H9 (cell line): ENCODE data around the gene ALOX5AP. TPM values are rescaled to one million over a fixed set of nuclear protein-coding genes. Genes with fewer than 3 reads are reported as not detected.

ENCODE experiments used
- DNase-seq: peaks from one replicate; pipeline ENCODE4 v3.0.0-alpha.2; 2017
- H2AFZ ChIP-seq: one replicate; pipeline ENCODE4 v1.6.1; 2013; ENCODE audit warnings: mild to moderate bottlenecking, low read length, control low read depth, moderate library complexity
- H2AK5ac ChIP-seq: 2 replicates; pipeline ENCODE4 v1.6.1; 2013; ENCODE audit warnings: low read length, control low read depth, mixed read lengths; ENCODE audit not compliant: insufficient read length
- H2BK120ac ChIP-seq: one replicate; pipeline ENCODE4 v1.6.1; 2013; ENCODE audit warnings: low read depth, mild to moderate bottlenecking, low read length, control low read depth, inconsistent platforms; ENCODE audit not compliant: poor library complexity, severe bottlenecking
- H2BK12ac ChIP-seq: 2 replicates; pipeline ENCODE4 v1.6.1; 2013; ENCODE audit warnings: low read length, control low read depth, mixed read lengths, low read depth; ENCODE audit not compliant: insufficient read length
- H2BK15ac ChIP-seq: 2 replicates; pipeline ENCODE4 v1.6.1; 2013; ENCODE audit warnings: low read depth, low read length, control low read depth
- H2BK20ac ChIP-seq: one replicate; pipeline ENCODE4 v1.6.1; 2013; ENCODE audit warnings: low read depth, mild to moderate bottlenecking, low read length, control low read depth, inconsistent platforms; ENCODE audit not compliant: poor library complexity, severe bottlenecking
- H2BK5ac ChIP-seq: 2 replicates; pipeline ENCODE4 v1.6.1; 2013; ENCODE audit warnings: low read length, control low read depth, mixed read lengths; ENCODE audit not compliant: insufficient read length
- H3K14ac ChIP-seq: 2 replicates; pipeline ENCODE4 v1.6.1; 2013; ENCODE audit warnings: low read length, control low read depth; ENCODE audit not compliant: insufficient read depth
- H3K18ac ChIP-seq: 2 replicates; pipeline ENCODE4 v1.6.1; 2013; ENCODE audit warnings: low read depth, mild to moderate bottlenecking, mixed read lengths, low read length, control low read depth; ENCODE audit not compliant: insufficient read length
- H3K23ac ChIP-seq: 2 replicates; pipeline ENCODE4 v1.6.1; 2013; ENCODE audit warnings: low read length, control low read depth, mixed read lengths, low read depth; ENCODE audit not compliant: insufficient read length
- H3K23me2 ChIP-seq: 2 replicates; pipeline ENCODE4 v1.6.1; 2013; ENCODE audit warnings: low read depth, mild to moderate bottlenecking, mixed read lengths, low read length, control low read depth; ENCODE audit not compliant: insufficient read length, poor library complexity, severe bottlenecking
- H3K27ac ChIP-seq: 2 replicates; pipeline ENCODE4 v1.5.1; 2013; ENCODE audit warnings: low read length, control low read depth, mixed read lengths, low read depth; ENCODE audit not compliant: insufficient read length
- H3K27me3 ChIP-seq: 2 replicates; pipeline ENCODE4 v1.6.1; 2013; ENCODE audit warnings: low read length, control low read depth, inconsistent platforms; ENCODE audit not compliant: insufficient read depth
- H3K4ac ChIP-seq: 2 replicates; pipeline ENCODE4 v1.6.1; 2013; ENCODE audit warnings: low read depth, mild to moderate bottlenecking, control low read depth, inconsistent platforms, low read length, moderate library complexity
- H3K4me1 ChIP-seq: 2 replicates; pipeline ENCODE4 v1.6.1; 2013; ENCODE audit warnings: low read length, control low read depth, inconsistent platforms; ENCODE audit not compliant: insufficient read depth
- H3K4me2 ChIP-seq: 2 replicates; pipeline ENCODE4 v1.6.1; 2013; ENCODE audit warnings: low read length, control low read depth, mixed read lengths; ENCODE audit not compliant: insufficient read length, insufficient read depth
- H3K56ac ChIP-seq: 2 replicates; pipeline ENCODE4 v1.6.1; 2013; ENCODE audit warnings: low read depth, mild to moderate bottlenecking, mixed read lengths, low read length, control low read depth; ENCODE audit not compliant: insufficient read length
- H3K79me1 ChIP-seq: 2 replicates; pipeline ENCODE4 v1.6.1; 2013; ENCODE audit warnings: low read depth, mild to moderate bottlenecking, moderate library complexity, low read length, control low read depth, inconsistent platforms; ENCODE audit not compliant: insufficient read depth, poor library complexity, severe bottlenecking
- H3K79me2 ChIP-seq: 2 replicates; pipeline ENCODE4 v1.6.1; 2013; ENCODE audit warnings: low read length, control low read depth, inconsistent platforms; ENCODE audit not compliant: insufficient read depth
- H3K9ac ChIP-seq: 2 replicates; pipeline ENCODE4 v1.6.1; 2013; ENCODE audit warnings: low read length, control low read depth, mixed read lengths; ENCODE audit not compliant: insufficient read length; ENCODE audit errors: extremely low read depth
- H3K9me3 ChIP-seq: one replicate; pipeline ENCODE4 v1.6.1; 2013; ENCODE audit warnings: low read depth, low read length, inconsistent platforms; ENCODE audit not compliant: control insufficient read depth
- H3T11ph ChIP-seq: one replicate; pipeline ENCODE4 v1.6.1; 2013; ENCODE audit warnings: mild to moderate bottlenecking, low read length, control low read depth, inconsistent platforms
- H4K20me1 ChIP-seq: one replicate; pipeline ENCODE4 v1.6.1; 2013; ENCODE audit not compliant: control insufficient read depth, insufficient read length, insufficient read depth
- H4K5ac ChIP-seq: 2 replicates; pipeline ENCODE4 v1.6.1; 2013; ENCODE audit warnings: low read depth, mild to moderate bottlenecking, mixed read lengths, low read length, control low read depth; ENCODE audit not compliant: insufficient read length
- H4K8ac ChIP-seq: replicated peaks from 2 replicates; pipeline ENCODE4 v1.6.1; 2013; ENCODE audit warnings: low read length, control low read depth, mixed read lengths, low read depth; ENCODE audit not compliant: insufficient read length
- H4K91ac ChIP-seq: 2 replicates; pipeline ENCODE4 v1.6.1; 2013; ENCODE audit warnings: low read depth, mild to moderate bottlenecking, moderate library complexity, mixed read lengths, low read length, control low read depth; ENCODE audit not compliant: insufficient read length
- H3K27ac Mint-ChIP-seq, 3 experiments: 2 replicates in 2 of 3; 3 replicates in 1 of 3; pipeline ENCODE4 v1.8.0; 2020 to 2021; ENCODE audit warnings: mixed read lengths in 3 of 3, mild to moderate bottlenecking in 1 of 3, moderate library complexity in 1 of 3
- H3K27me3 Mint-ChIP-seq: 2 replicates; pipeline ENCODE4 v1.8.0; 2021; ENCODE audit warnings: low read depth, mild to moderate bottlenecking, moderate library complexity, mixed read lengths
- H3K36me3 Mint-ChIP-seq, 3 experiments: 2 replicates in 2 of 3; 3 replicates in 1 of 3; pipeline ENCODE4 v1.8.0; 2020 to 2021; ENCODE audit warnings: low read depth in 3 of 3, mixed read lengths in 3 of 3; ENCODE audit not compliant: insufficient read depth in 1 of 3
- H3K4me1 Mint-ChIP-seq, 2 experiments: 2 replicates each; pipeline ENCODE4 v1.8.0; 2020; ENCODE audit warnings: mixed read lengths in 2 of 2
- H3K4me3 Mint-ChIP-seq, 2 experiments: 2 replicates in 1 of 2; 3 replicates in 1 of 2; pipeline ENCODE4 v1.8.0; 2020 to 2021; ENCODE audit warnings: mild to moderate bottlenecking in 2 of 2, mixed read lengths in 2 of 2, moderate library complexity in 1 of 2
- H3K9me3 Mint-ChIP-seq, 2 experiments: 2 replicates in 1 of 2; 3 replicates in 1 of 2; pipeline ENCODE4 v1.8.0; 2020; ENCODE audit warnings: mild to moderate bottlenecking in 2 of 2, mixed read lengths in 2 of 2, moderate library complexity in 1 of 2
- WGBS: extraction: QIAGEN DNeasy Blood & Tissue Kit; methylation state at CpG from one replicate; pipeline ENCODE4 v1.1.7; 2013; ENCODE audit warnings: missing lambda C conversion rate, low lambda C conversion rate, mixed read lengths; ENCODE audit not compliant: insufficient read length; ENCODE audit errors: extremely low coverage; 5-methylcytosine and 5-hydroxymethylcytosine counted together
- total RNA-seq: library from RNA; stranded (reverse); gene quantifications from 2 replicates; pipeline ENCODE4 v1.2.1, GENCODE V29; 2021
- TF ChIP-seq, protein P1 (sequence below): fragments of 200-600 bp; sonication (generic); conservative IDR thresholded peaks from 3 replicates; pipeline ENCODE4 v1.8.0; 2021; ENCODE audit warnings: antibody characterized with exemption, mild to moderate bottlenecking

ALOX5AP gene
- total RNA-seq, 1 experiment from 2014 or later, result not detected

DNA sequence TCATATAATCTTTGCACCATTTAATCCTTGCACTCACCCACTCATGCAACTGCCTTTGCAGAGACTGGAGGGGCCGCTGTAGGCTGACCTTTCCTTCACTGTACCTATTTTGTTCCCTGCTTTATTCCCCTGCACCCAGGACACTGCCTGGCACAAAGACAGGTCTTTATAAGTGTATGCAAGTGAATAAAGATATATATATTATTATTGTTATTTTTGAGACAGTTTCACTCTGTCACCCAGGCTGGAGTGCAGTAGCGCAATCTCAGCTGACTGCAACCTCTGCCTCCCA is 3.8 kb downstream of the ALOX5AP start:
- Mint-ChIP-seq H3K27me3 (no peaks in the 10 kb centered on the region; the same call in 1 of the 2 replicates), H3K9me3 (no peaks in the 10 kb centered on the region), H3K4me1 (peaks cover 14 to 23% of the 10 kb centered on the region in 2 experiments), H3K36me3 (no peaks in the 10 kb centered on the region), H3K27ac (no peak overlapping the region), H3K4me3 (no peak overlapping the region)
- H2AK5ac ChIP-seq, result no peak overlapping the region
- no peak overlapping the region for H4K5ac ChIP-seq
- no peak overlapping the region for H4K91ac ChIP-seq
- no peak for DNase-seq
- H3K4ac ChIP-seq, result no peak overlapping the region
- no CpG with 5 or more reads among the region's 2 CpGs for WGBS
- H3K18ac ChIP-seq, result no peak overlapping the region
- no peak overlapping the region for H2BK20ac ChIP-seq
- H2AFZ ChIP-seq, result no peak overlapping the region
- H3K23me2 ChIP-seq, result no peaks in the 10 kb centered on the region
- H3K79me2 ChIP-seq, result no peaks in the 10 kb centered on the region
- no peak overlapping the region for H2BK5ac ChIP-seq
- no peak overlapping the region for H2BK120ac ChIP-seq
- no peak overlapping the region for H3K14ac ChIP-seq
- H3K27me3 ChIP-seq, result no peaks in the 10 kb centered on the region
- H2BK15ac ChIP-seq, result no peak overlapping the region
- TF ChIP-seq, protein P1, sequence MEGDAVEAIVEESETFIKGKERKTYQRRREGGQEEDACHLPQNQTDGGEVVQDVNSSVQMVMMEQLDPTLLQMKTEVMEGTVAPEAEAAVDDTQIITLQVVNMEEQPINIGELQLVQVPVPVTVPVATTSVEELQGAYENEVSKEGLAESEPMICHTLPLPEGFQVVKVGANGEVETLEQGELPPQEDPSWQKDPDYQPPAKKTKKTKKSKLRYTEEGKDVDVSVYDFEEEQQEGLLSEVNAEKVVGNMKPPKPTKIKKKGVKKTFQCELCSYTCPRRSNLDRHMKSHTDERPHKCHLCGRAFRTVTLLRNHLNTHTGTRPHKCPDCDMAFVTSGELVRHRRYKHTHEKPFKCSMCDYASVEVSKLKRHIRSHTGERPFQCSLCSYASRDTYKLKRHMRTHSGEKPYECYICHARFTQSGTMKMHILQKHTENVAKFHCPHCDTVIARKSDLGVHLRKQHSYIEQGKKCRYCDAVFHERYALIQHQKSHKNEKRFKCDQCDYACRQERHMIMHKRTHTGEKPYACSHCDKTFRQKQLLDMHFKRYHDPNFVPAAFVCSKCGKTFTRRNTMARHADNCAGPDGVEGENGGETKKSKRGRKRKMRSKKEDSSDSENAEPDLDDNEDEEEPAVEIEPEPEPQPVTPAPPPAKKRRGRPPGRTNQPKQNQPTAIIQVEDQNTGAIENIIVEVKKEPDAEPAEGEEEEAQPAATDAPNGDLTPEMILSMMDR, result no peak
- H3K9me3 ChIP-seq, result no peaks in the 10 kb centered on the region
- no peaks in the 10 kb centered on the region; the same call in 1 of the 2 replicates for H3K4me1 ChIP-seq
- no peak overlapping the region for H4K8ac ChIP-seq
- no peaks in the 10 kb centered on the region for H4K20me1 ChIP-seq
- no peak overlapping the region for H3K27ac ChIP-seq
- H3T11ph ChIP-seq, result no peak overlapping the region
- H3K4me2 ChIP-seq, result no peak overlapping the region
- no peak overlapping the region for H2BK12ac ChIP-seq
- no peak overlapping the region for H3K9ac ChIP-seq
- H3K23ac ChIP-seq, result no peak overlapping the region
- no peak overlapping the region for H3K56ac ChIP-seq
- H3K79me1 ChIP-seq, result no peaks in the 10 kb centered on the region
